K562 (cell line): ENCODE results near the gene ILF2. TPM values are rescaled to one million over a fixed set of nuclear protein-coding genes. Genes with fewer than 3 reads are reported as not detected.
A peak's percentile ranks its signal among the peaks of the same experiment; 100 is the strongest.

Experiments used
- ATAC-seq: fragments of 200-7000 bp; cut with Tn5 transposase; 3 replicates; pipeline ENCODE4 v1.9.1; 2020; ENCODE audit warnings: moderate library complexity
- BruUV-seq: library from RNA; stranded (reverse); fragments of 400-500 nt; replicated peaks from 2 replicates; lab custom pipeline; 2021; lab: Mats Ljungman, UMichigan
- CTCF ChIA-PET: fragments of 300-600 bp; formaldehyde crosslinking; extraction: SDS; loops from one replicate; lab custom pipeline; 2021; ENCODE audit warnings: low intra/inter-chr PET ratio; lab: Yijun Ruan, JAX
- POLR2A ChIA-PET: fragments of 300-600, 350-650 bp; sonication (Branson Sonifier 250); formaldehyde crosslinking; extraction: SDS; loops from one replicate; lab custom pipeline; 2021; ENCODE audit warnings: antibody characterized with exemption, inconsistent platforms; lab: Yijun Ruan, JAX
- DNase-seq, 4 experiments: peaks; one replicate each; pipeline versions ENCODE4 v3.0.0 to v3.0.0-alpha.2; 2011 to 2018; ENCODE audit warnings: low spot score in 3 of 4, mixed read lengths in 3 of 4; ENCODE audit errors: extremely low read depth in 1 of 4
- FAIRE-seq: peaks from 2 replicates; lab custom pipeline; 2011; peaks lifted over from hg19 to GRCh38; lab: Jason Lieb, UNC
- H2AFZ ChIP-seq: 2 replicates; pipeline ENCODE4 v1.6.0; 2011; ENCODE audit warnings: low read depth, low read length, control low read depth, inconsistent platforms
- H3K27ac ChIP-seq: fragments of 200-600 bp; 3 replicates; pipeline ENCODE4 v1.8.0; 2011; ENCODE audit warnings: low read depth, mild to moderate bottlenecking, control low read depth, inconsistent platforms, low read length, moderate library complexity, mixed read lengths; ENCODE audit errors: extremely low read depth
- H3K27me3 ChIP-seq, 2 experiments: fragments of 300-600 bp in 1 of 2; 2 replicates in 1 of 2; 3 replicates in 1 of 2; pipeline versions ENCODE4 v1.6.0 to v1.8.0; 2011; ENCODE audit warnings: inconsistent platforms in 2 of 2, low read length in 2 of 2, mild to moderate bottlenecking in 1 of 2, mixed read lengths in 1 of 2, moderate library complexity in 1 of 2; ENCODE audit not compliant: control insufficient read depth in 2 of 2, insufficient read depth in 2 of 2
- H3K36me3 ChIP-seq: fragments of 300-600 bp; 3 replicates; pipeline ENCODE4 v1.8.0; 2011; ENCODE audit warnings: mild to moderate bottlenecking, low read length, inconsistent platforms; ENCODE audit not compliant: control insufficient read depth, insufficient read depth
- H3K4me1 ChIP-seq, 2 experiments: fragments of 200-600 bp in 1 of 2; replicated peaks in 1 of 2; 2 replicates in 1 of 2; 3 replicates in 1 of 2; pipeline versions ENCODE4 v1.5.1 to v1.8.0; 2011; ENCODE audit warnings: inconsistent platforms in 2 of 2, low read length in 2 of 2, mild to moderate bottlenecking in 1 of 2, mixed read lengths in 1 of 2, moderate library complexity in 1 of 2; ENCODE audit not compliant: control insufficient read depth in 2 of 2, insufficient read depth in 2 of 2
- H3K4me2 ChIP-seq: 2 replicates; pipeline ENCODE4 v1.6.1; 2011; ENCODE audit warnings: low read length, control low read depth, inconsistent platforms, mixed read lengths; ENCODE audit not compliant: insufficient read depth
- H3K4me3 ChIP-seq: fragments of 200-600 bp; sonication (generic), shearing (Covaris generic); 2 replicates; pipeline ENCODE4 v1.5.1; 2016; ENCODE audit warnings: control low read depth, inconsistent platforms
- H3K79me2 ChIP-seq: fragments of 200-600 bp; 3 replicates; pipeline ENCODE4 v1.8.0; 2011; ENCODE audit warnings: low read length, inconsistent platforms; ENCODE audit not compliant: control insufficient read depth, insufficient read depth
- H3K9ac ChIP-seq, 2 experiments: 2 replicates each; pipeline versions ENCODE4 v1.6.0 to v1.6.1; 2011; ENCODE audit warnings: low read depth in 2 of 2, low read length in 2 of 2, control low read depth in 1 of 2, inconsistent platforms in 1 of 2, mild to moderate bottlenecking in 1 of 2, mixed read lengths in 1 of 2; ENCODE audit not compliant: insufficient read depth in 1 of 2
- H3K9me1 ChIP-seq: one replicate; pipeline ENCODE4 v1.6.0; 2011; ENCODE audit warnings: inconsistent platforms, mild to moderate bottlenecking, low read length, moderate library complexity; ENCODE audit not compliant: control insufficient read depth, insufficient read depth
- H3K9me3 ChIP-seq: replicated peaks from 2 replicates; pipeline ENCODE4 v1.5.1; 2011; ENCODE audit warnings: low read depth, low read length, inconsistent platforms; ENCODE audit not compliant: control insufficient read depth, insufficient read depth
- H4K20me1 ChIP-seq: replicated peaks from 2 replicates; pipeline ENCODE4 v1.6.1; 2011; ENCODE audit warnings: low read length, inconsistent platforms, mixed read lengths; ENCODE audit not compliant: control insufficient read depth, insufficient read depth
- BDP1 ChIP-seq: IDR thresholded peaks from 3 replicates; pipeline ENCODE4 v1.6.1; 2011; ENCODE audit not compliant: insufficient read length, insufficient read depth
- BRD9 ChIP-seq: fragments of 450-650 bp; IDR thresholded peaks from 2 replicates; pipeline ENCODE4 v1.6.1; 2018; ENCODE audit warnings: low read depth; ENCODE audit not compliant: partially characterized antibody
- CBFA2T2 ChIP-seq: fragments of 450-650 bp; conservative IDR thresholded peaks from 2 replicates; pipeline ENCODE4 v1.6.1; 2017; ENCODE audit warnings: mild to moderate bottlenecking
- CEBPB ChIP-seq: fragments of 450-650 bp; IDR thresholded peaks from 2 replicates; pipeline ENCODE4 v1.6.1; 2016; ENCODE audit warnings: missing genetic modification characterization, missing compliant biosample characterization
- DPF2 ChIP-seq: fragments of 450-650 bp; IDR thresholded peaks from 2 replicates; pipeline ENCODE4 v1.6.1; 2016
- FOXK2 ChIP-seq, 2 experiments: fragments of 450-650 bp; IDR thresholded peaks in 1 of 2; conservative IDR thresholded peaks in 1 of 2; 2 replicates each; pipeline ENCODE4 v1.6.1; 2016; ENCODE audit warnings: low read depth in 2 of 2, mild to moderate bottlenecking in 1 of 2
- HDAC2 ChIP-seq: fragments of 450-650 bp; IDR thresholded peaks from 2 replicates; pipeline ENCODE4 v1.6.1; 2016; ENCODE audit warnings: mild to moderate bottlenecking
- HNRNPLL ChIP-seq: fragments of 200-400 bp; formaldehyde crosslinking; IDR thresholded peaks from 2 replicates; pipeline ENCODE4 v1.6.1; 2017; ENCODE audit warnings: low read length, low read depth, mild to moderate bottlenecking; ENCODE audit not compliant: poor library complexity, severe bottlenecking
- KDM2B ChIP-seq: fragments of 250-450 bp; sonication (Bioruptor Pico); IDR thresholded peaks from 2 replicates; pipeline ENCODE4 v1.8.0; 2021; ENCODE audit warnings: mild to moderate bottlenecking, moderate library complexity
- L3MBTL2 ChIP-seq: fragments of 450-650 bp; IDR thresholded peaks from 2 replicates; pipeline ENCODE4 v1.6.1; 2016; ENCODE audit warnings: mild to moderate bottlenecking, moderate library complexity
- MAFG ChIP-seq: fragments of 450-650 bp; conservative IDR thresholded peaks from 2 replicates; pipeline ENCODE4 v1.6.1; 2016; ENCODE audit warnings: missing genetic modification characterization, missing compliant biosample characterization
- MTA1 ChIP-seq: fragments of 450-650 bp; IDR thresholded peaks from 2 replicates; pipeline ENCODE4 v1.6.1; 2017; ENCODE audit warnings: borderline replicate concordance
- NCOA1 ChIP-seq: fragments of 450-650 bp; IDR thresholded peaks from 2 replicates; pipeline ENCODE4 v1.6.1; 2016; ENCODE audit warnings: low read depth
- NFYB ChIP-seq: IDR thresholded peaks from 2 replicates; pipeline ENCODE4 v1.6.1; 2011; ENCODE audit warnings: mild to moderate bottlenecking, moderate library complexity; ENCODE audit not compliant: insufficient read length; ENCODE audit errors: extremely low read depth
- TFAM ChIP-seq: fragments of 250-450 bp; sonication (Bioruptor Pico); conservative IDR thresholded peaks from 2 replicates; pipeline ENCODE4 v1.5.0; 2021; ENCODE audit warnings: mild to moderate bottlenecking, moderate library complexity
- ZFP1 ChIP-seq: fragments of 450-650 bp; formaldehyde crosslinking; IDR thresholded peaks from 2 replicates; pipeline ENCODE4 v1.4.0; 2020; ENCODE audit warnings: mild to moderate bottlenecking, mixed read lengths
- ZFP30 ChIP-seq: fragments of 250-450 bp; sonication (Bioruptor Pico); IDR thresholded peaks from 2 replicates; pipeline ENCODE4 v1.8.0; 2022; ENCODE audit warnings: moderate library complexity, mild to moderate bottlenecking, inconsistent platforms, borderline replicate concordance
- ZFX ChIP-seq: sonication (generic); formaldehyde crosslinking; IDR thresholded peaks from 2 replicates; pipeline ENCODE4 v1.8.0; 2022; ENCODE audit warnings: mild to moderate bottlenecking, missing genetic modification reagents, moderate library complexity
- ZKSCAN8 ChIP-seq: fragments of 200-800 bp; sonication (Bioruptor generic); IDR thresholded peaks from 2 replicates; pipeline ENCODE4 v1.6.1; 2016; ENCODE audit warnings: missing genetic modification characterization, missing compliant biosample characterization
- ZNF12 ChIP-seq: sonication (generic); formaldehyde crosslinking; IDR thresholded peaks from 2 replicates; pipeline ENCODE4 v1.4.0; 2020; ENCODE audit warnings: mild to moderate bottlenecking, missing genetic modification reagents
- ZNF695 ChIP-seq: fragments of 450-650 bp; formaldehyde crosslinking; IDR thresholded peaks from 2 replicates; pipeline ENCODE4 v1.4.0; 2020; ENCODE audit warnings: mild to moderate bottlenecking, moderate library complexity
- WGBS: fragments of 100-300 bp; shearing (Covaris generic); methylation state at CpG from one replicate; pipeline ENCODE4 v1.1.6; 2016; ENCODE audit warnings: low coverage, mixed read lengths; ENCODE audit not compliant: insufficient coverage; ENCODE audit errors: missing lambda C conversion rate; 5-methylcytosine and 5-hydroxymethylcytosine counted together
- in situ Hi-C: fragments of 300-500 bp; cut with MboI; formaldehyde crosslinking; loops from 4 replicates; pipeline ENCODE4 v1.15.0; 2018; ENCODE audit warnings: inconsistent platforms, mixed read lengths
- intact Hi-C: fragments of 100-400 bp; cut with micrococcal nuclease; formaldehyde crosslinking; loops from 2 replicates; pipeline ENCODE4 v1.14.2; 2022
- polyA plus RNA-seq, 8 experiments: library from polyadenylated mRNA; depleted of rRNA in 4 of 8; stranded (reverse) in 5 of 8; unstranded in 3 of 8; fragments of >200 nt; fragmentation: Nextera tagmentation in 2 of 8; fragmentation: Illumina TruSeq in 1 of 8; extraction: Ambion mirVana in 2 of 8; extraction: Trizol in 1 of 8; gene quantifications; 2 replicates each; pipeline versions ENCODE4 v1.2.1 to v1.2.3, GENCODE V29; 2011 to 2014; ENCODE audit warnings: inconsistent platforms in 1 of 8, missing spikeins in 1 of 8
- total RNA-seq, 7 experiments: library from RNA; depleted of rRNA in 6 of 7; stranded (reverse); fragments of >200 nt in 6 of 7; fragmentation: Illumina TruSeq in 2 of 7; extraction: Trizol in 2 of 7; gene quantifications; 2 replicates each; pipeline versions ENCODE4 v1.2.1 to v1.2.3, GENCODE V29; 2011 to 2021; ENCODE audit warnings: low replicate concordance in 1 of 7
- TF ChIP-seq, protein P1 (sequence below): fragments of 450-650 bp; formaldehyde crosslinking; conservative IDR thresholded peaks from 2 replicates; pipeline ENCODE4 v1.4.0; 2022; ENCODE audit warnings: mild to moderate bottlenecking, missing genetic modification characterization

The ILF2 gene
- total and polyA plus RNA-seq, 9 of the 15 experiments (the other 6 are each of a cell fraction or from before 2014, with no cell fraction given) = 282 to 726 (median 474) TPM

GRCh38 chr1:153633161-153633753 is 37.5 kb downstream of the ILF2 start:
- H2AFZ ChIP-seq = peak overlapping the region; percentile 81
- peak overlapping the region; percentile 100 for H3K9ac ChIP-seq
- DNase-seq = peak; percentile 30 to 49 (median 42)
- peak overlapping the region; percentile 89 for H3K4me3 ChIP-seq
- intact Hi-C loops = loop anchor here (5.0 kb wide), 1 partner anchor 101 kb away; no protein-coding TSS in a partner anchor
- no peak for FAIRE-seq
- no peaks in the 10 kb centered on the region for H3K9me1 ChIP-seq
- ChIA-PET POLR2A (interaction anchor here (0.8 to 11.6 kb wide), 16 partner anchors 9 to 693 kb away, joined by 3 to 205 read pairs (median 4); partner anchors contain the start of gene SNAPIN), CTCF (interaction anchor here (0.7 kb wide), 1 partner anchor 123 kb away, joined by 4 read pairs; no protein-coding TSS in a partner anchor)
- peak; percentile 18 for ATAC-seq
- H3K9me3 ChIP-seq = no peaks in the 10 kb centered on the region
- peak overlapping the region; percentile 88 for H3K4me2 ChIP-seq
- no peaks in the 10 kb centered on the region for H3K27me3 ChIP-seq
- BruUV-seq = no TSS peak
- H4K20me1 ChIP-seq = no peaks in the 10 kb centered on the region; the same call in 1 of the 2 replicates
- 20% methylated on average over 18 of the region's 18 CpGs for WGBS
- H3K79me2 ChIP-seq = peaks cover 44% of the 10 kb centered on the region
- H3K27ac ChIP-seq = peak overlapping the region; percentile 98
- H3K4me1 ChIP-seq = peaks cover 24 to 28% of the 10 kb centered on the region in 2 experiments
- H3K36me3 ChIP-seq = peaks cover 27% of the 10 kb centered on the region
- in situ Hi-C loops = no loop called here
- TF ChIP-seq BRD9 (peak; percentile 39), NCOA1 (no peak), HNRNPLL (no peak), FOXK2 (conservative IDR thresholded peaks at IDR 0.05 in 1 of 2, IDR thresholded peaks at IDR 0.05 in 1 of 2; ENCODE audit: low read depth in 2 of 2) (peak in 1 of 2 experiments; percentile 48; a peak in 1 of 4 replicates), L3MBTL2 (no peak; the same call in 1 of the 2 replicates), ZNF12 (CRISPR knock-in tag) (0 out of 2 replicates have a peak, but pooled peaks have one; percentile 65), MTA1 (no peak), DPF2 (peak; percentile 35; the same call in 1 of the 2 replicates), HDAC2 (0 out of 2 replicates have a peak, but pooled peaks have one; percentile 24), NFYB (no peak), CBFA2T2 (no peak), ZFP30 (CRISPR knock-in tag) (no peak), ZNF695 (CRISPR knock-in tag) (no peak), ZKSCAN8 (no peak; the same call in 1 of the 2 replicates), MAFG (tag) (no peak), TFAM (no peak), ZFP1 (CRISPR knock-in tag) (no peak), ZFX (no peak), BDP1 (no peak), CEBPB (peak; percentile 47), KDM2B (CRISPR knock-in tag) (no peak)
- TF ChIP-seq, protein P1, sequence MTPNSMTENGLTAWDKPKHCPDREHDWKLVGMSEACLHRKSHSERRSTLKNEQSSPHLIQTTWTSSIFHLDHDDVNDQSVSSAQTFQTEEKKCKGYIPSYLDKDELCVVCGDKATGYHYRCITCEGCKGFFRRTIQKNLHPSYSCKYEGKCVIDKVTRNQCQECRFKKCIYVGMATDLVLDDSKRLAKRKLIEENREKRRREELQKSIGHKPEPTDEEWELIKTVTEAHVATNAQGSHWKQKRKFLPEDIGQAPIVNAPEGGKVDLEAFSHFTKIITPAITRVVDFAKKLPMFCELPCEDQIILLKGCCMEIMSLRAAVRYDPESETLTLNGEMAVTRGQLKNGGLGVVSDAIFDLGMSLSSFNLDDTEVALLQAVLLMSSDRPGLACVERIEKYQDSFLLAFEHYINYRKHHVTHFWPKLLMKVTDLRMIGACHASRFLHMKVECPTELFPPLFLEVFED (CRISPR knock-in tag) = no peak
